ENCODE data around the gene CST4.
"Not testable (repeated sequence)": the region's sequence is repeated elsewhere in the genome, so short reads cannot be mapped to it uniquely, and the experiment has no call there.

The CST4 gene, protein sequence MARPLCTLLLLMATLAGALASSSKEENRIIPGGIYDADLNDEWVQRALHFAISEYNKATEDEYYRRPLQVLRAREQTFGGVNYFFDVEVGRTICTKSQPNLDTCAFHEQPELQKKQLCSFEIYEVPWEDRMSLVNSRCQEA

DNA sequence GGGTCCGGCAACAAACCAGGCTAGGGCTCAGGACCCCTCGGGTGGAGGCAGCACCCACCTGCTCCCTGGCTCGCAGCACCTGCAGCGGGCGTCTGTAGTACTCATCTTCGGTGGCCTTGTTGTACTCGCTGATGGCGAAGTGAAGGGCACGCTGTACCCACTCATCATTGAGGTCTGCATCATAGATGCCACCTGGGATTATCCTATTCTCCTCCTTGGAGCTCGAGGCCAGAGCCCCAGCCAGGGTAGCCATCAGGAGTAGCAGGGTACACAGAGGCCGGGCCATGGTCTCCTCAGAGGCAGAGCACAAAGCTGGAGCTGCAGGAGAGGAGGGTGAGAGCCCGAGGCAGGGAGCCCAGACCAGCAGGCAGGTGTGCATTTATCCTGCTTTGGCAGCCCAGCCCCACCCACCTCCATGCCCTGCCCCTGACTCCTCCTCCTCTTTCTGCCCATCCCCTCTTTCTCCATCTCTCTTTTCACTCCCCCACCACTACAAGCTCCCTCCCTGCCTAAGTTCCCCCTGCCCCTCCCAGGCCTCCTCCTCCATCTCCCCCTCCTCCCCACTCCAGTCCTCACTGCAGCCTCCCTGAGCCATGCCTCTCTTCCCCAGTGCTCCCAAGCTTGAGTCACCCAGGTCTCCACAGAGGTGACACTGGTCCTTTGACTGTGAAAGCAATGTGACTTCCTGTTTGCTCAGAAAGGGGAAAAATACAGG lies at the start of gene CST4:
Gene CST4 (minus strand): TSS at position 355 of the 715 bp plus-strand sequence. CDS start 69 bp downstream, at position 286.
- DNase-seq, result not testable (repeated sequence)

GRCh38 chr20:23735391-23735790 lies 46.6 kb upstream of the CST4 start:
- DNase-seq, result not testable (repeated sequence)

DNA sequence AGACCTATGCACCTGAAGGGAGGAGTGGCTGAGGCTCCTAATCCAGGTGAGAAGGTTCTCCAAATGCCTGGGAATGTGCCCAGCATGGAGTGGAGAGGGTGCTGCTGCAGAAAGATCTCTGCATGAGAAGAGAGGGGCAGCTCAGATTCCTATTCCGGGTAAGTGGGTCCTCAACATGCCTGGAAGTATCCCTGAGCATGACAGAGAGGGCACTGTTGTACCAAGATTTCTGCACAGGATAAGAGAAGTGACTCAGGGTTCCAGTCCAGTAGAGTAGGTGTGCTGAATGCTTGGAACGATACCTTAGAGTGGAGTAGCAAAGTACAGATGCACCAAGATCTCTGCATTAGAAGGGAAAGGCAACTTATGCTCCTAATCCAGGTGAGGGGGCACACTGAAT lies 46.1 kb upstream of the CST4 start:
- DNase-seq, result not testable (repeated sequence)

DNA sequence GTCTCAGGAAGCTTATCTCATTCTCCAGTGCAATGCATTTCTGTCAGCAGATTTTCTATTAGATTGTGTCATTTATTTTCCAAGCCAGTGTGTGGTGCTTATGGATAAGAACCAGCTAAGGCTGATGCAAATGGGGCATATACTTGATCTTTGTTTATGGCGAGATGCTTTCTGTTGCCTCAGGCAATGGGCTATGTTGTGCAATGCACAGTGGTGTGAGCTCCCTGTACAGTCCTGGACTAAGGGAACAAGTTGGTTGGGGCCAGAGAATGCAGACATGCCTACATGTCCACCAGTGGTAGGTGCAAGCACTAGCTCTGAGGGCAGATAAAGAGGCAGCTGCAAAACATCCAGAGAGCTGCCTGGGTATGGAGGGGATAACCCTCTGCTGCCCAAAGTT lies 45.6 kb upstream of the CST4 start:
- not testable (repeated sequence) for DNase-seq

- DNase-seq, result no peak
These were observed 38.2 kb upstream of the CST4 start for GRCh38 chr20:23727016-23727415.

DNA sequence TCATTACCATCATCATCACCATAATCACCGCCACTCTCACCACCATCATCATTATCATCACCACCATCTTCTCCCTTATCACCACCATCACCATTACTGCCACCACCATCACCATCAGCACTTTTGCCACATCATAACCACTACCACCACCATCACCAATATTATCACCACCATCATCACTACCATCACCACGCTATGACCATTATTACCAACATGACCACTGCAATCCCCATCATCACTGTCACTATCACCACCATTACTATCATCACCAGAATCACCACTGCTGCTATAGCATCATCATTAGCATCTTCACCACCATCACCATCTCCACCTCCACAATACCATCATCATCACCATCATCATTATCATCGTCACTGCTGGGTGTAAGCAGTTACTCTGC lies 36.3 kb upstream of the CST4 start:
- no peak for DNase-seq

DNA sequence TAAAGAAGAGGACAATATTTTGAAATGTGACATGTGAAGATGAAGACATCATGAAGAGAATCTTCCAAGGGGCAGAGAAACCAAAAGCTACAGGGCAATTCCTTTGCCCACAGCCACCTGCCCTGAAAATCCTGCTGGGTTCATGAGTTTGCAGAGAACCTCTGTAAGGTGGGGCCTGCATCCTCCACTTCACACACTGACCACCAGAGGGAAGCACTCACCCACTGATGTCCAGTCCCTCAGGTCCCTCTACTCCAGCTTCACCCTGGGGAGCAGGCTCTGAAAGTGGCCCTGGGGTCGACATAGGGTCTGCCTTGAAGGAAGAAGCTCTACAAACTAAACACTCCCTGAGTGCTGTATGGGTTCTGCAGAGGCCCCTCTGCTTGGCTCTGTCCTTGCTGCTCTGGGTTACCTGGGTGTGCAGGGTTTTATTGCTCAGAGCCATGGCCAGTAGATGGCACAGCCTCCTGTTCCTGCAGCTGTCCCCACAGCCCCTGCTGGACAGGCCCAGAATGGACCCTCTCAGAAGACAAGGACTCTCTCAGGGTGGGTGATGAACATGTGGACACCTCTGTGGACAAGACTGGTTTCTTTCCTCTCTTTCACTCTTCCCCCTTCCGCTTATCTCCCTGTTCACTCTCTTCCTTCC lies 34.9 kb upstream of the CST4 start:
- not testable (repeated sequence) for DNase-seq

DNA sequence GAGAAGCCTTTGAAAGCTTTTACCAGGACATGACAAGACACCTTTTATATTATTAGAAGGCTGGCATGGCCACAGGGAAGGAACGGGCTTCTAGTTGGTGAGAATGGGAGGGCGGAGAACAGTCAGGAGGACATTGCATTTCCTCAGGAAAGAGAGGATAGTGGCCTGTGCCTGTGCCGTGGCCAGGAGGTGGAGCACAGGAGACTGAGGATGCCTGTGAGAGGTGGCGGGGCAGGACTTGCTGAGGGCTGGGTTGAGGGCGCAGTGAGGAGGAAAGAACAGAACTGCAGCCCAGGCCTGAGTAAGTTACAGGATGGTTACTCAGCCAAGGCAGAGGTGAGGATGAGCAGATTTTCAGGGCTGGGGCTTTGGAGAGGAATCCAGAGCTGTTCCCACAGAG lies 34.0 kb upstream of the CST4 start:
- DNase-seq, result not testable (repeated sequence)

GRCh38 chr20:23721962-23722361 lies 33.1 kb upstream of the CST4 start:
- DNase-seq, result no peak

GRCh38 chr20:23719351-23719750 lies 30.5 kb upstream of the CST4 start:
- DNase-seq, result not testable (repeated sequence)

- not testable (repeated sequence) for DNase-seq
These were observed 22.9 kb upstream of the CST4 start for GRCh38 chr20:23711778-23712177.

- no peak for DNase-seq
These were observed 21.9 kb upstream of the CST4 start for GRCh38 chr20:23710771-23711170.

- DNase-seq, result no peak
These were observed 17.1 kb upstream of the CST4 start for GRCh38 chr20:23705895-23706294.

GRCh38 chr20:23702021-23702420 lies 13.2 kb upstream of the CST4 start:
- DNase-seq, result no peak

DNA sequence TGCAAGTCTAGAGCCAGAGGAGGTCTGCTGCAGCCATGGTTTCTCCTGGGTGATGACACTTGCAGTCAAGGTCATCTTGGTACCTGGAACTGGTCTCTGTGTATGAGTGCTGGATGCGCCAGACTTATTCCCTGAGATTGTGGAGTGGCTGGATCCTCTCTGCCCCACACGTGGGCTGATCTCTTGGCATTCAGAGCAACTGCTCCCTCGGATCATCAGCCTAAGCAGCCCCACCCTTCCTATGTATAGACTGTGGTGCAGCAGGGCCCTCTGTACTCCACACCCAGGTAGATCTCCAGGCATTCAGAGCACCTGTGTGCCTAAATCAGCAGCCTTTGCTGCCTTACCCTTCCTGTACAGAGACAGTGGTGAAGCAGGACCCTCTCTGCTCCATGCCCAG lies 12.1 kb upstream of the CST4 start:
- no peak for DNase-seq

GRCh38 chr20:23697947-23698346 lies 9.1 kb upstream of the CST4 start:
- no peak for DNase-seq

DNA sequence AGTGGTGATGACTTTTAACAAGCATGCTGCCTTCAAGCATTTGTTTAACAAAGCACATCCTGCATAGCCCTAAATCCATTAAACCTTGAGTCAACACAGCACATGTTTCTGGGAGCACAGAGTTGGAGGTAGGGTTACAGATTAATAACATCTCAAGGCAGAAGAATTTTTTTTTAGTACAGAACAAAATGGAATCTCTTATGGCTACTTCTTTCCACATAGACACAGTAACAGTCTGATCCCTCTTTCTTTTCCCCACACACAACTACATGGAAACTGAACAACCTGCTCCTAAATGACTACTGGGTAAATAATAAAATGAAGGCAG lies 6.2 kb upstream of the CST4 start:
- DNase-seq, result not testable (repeated sequence)

GRCh38 chr20:23694178-23695067 lies 5.6 kb upstream of the CST4 start:
- DNase-seq, result not testable (repeated sequence)

DNA sequence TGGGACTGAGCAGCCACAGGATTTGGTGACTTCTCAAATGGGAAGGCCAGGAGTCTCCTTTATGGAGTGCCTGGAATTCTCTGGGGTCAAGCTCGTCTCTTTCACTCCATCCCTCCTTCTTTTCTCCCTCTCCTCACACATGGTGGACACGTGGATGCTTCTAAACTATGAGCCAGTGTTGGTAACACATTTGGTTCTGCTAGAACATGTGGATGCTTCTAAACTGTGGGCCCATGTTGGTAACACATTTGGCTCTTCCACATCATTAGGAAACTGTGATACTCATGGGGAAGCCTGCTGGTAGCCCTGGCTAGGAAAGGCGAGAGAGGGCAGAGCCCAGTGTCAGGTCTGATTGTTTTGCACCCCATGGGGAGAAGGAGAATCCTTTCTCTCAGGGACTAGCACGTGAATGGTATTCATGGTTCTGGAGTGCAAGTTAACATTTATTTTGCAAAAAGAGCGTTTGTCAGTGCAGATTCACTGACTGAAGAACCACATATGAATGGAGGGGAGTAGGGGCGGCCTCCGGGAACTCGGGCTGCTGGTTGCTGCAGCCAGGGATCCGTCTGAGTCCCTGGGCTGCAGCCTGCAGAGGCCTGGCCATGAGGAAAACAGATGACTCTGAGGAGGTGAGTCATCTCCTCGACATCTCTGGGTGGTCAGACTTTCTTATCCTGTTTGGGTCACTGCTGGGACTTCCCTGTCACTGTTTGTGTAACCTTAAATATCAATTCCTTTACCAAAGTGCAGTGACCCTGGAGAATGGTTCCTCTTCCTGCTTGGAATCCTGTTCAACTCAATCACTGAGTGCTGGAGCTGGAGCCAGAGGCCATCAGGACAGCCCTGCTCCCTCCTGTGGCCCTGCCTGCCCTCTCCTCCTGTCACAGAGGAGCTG lies 4.1 kb upstream of the CST4 start:
- not testable (repeated sequence) for DNase-seq

DNA sequence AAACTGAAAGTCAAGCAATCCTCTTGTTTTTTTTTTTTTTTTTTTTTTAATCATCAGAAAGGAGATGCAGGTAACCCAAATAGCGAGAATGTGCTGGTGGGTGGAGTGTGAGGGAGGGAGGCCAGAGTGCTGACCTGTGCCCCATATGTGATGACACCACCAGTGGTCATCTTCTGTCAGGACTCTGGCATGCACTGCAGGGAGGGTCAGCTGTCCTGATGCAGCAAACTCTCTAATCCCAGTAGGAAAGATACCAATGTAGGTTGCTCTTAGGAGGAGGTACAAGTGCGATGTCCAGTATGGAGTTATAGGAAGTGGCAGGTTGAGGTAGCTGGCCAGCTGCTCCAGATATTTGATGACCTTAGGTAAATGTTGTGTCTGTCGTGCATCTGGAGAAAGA lies 2.8 kb upstream of the CST4 start:
- DNase-seq, result no peak

- DNase-seq, result no peak
These were observed 1.7 kb upstream of the CST4 start for GRCh38 chr20:23690581-23690980.

DNA sequence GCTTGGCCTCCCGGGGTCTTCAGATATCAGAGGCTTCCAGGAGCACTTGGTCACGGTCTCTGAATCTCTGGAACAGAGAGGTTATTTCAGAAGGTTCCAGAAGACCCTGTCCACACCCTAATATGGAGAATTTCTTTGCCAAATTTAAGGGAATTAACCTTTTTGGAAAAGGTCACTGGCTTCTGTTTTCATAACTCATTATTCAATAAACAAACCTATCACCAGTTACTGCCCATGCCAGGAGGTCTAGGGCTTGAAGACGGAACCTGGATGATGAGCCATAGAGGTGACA lies 507 bp upstream of the CST4 start:
- no peak for DNase-seq

DNA sequence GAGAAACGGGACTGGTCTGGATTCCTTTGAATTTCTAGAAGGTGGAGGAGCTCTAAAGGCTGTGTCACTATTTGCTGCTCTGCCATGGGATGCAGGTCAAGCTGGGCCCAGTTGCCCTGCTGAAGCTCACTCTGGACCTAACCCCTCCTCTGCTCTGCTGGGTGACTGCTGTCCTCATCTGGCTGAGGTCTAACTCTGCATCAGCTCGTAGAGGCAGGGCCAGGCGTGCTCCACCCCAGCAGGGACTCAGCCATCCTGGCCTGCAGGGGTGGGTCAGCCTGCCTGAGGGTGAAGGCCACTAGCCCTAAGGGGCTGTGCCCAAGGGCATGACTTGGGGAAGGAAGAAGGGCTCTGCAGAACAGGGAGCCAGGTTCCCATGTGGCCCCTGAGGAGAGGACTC lies 852 bp downstream of the CST4 start:
- no peak for DNase-seq

All from NCI-H226 (cell line).